ENCODE measurements around the gene PEAK1. TPM values are rescaled to one million over a fixed set of nuclear protein-coding genes. Genes with fewer than 3 reads are reported as not detected.

The PEAK1 gene
- polyA plus RNA-seq, 1 donor (not counting 4 experiments of a cell fraction or from before 2014, with no cell fraction given), result 5.9 TPM

- Histone ChIP-seq H3K79me2 (ENCODE audit: control insufficient read depth, insufficient read depth, low read length) (no peaks in the 10 kb centered on the region), H3K4me2 (ENCODE audit: control insufficient read depth, extremely low read depth, insufficient read depth, low read depth, low read length) (no peak overlapping the region), H3K9me3 (ENCODE audit: control insufficient read depth, low read depth, low read length) (no peaks in the 10 kb centered on the region), H3K4me1 (ENCODE audit: control insufficient read depth, extremely low read depth, insufficient read depth, low read length) (no peaks in the 10 kb centered on the region), H3K9me1 (ENCODE audit: control insufficient read depth, extremely low read depth, insufficient read depth, low read length) (no peaks in the 10 kb centered on the region), H3K27ac (ENCODE audit: control insufficient read depth, insufficient read depth, low read length) (no peak overlapping the region), H4K20me1 (ENCODE audit: control insufficient read depth, extremely low read depth, insufficient read depth, low read length) (no peaks in the 10 kb centered on the region), H3K27me3 (ENCODE audit: control insufficient read depth, extremely low read depth, insufficient read depth, low read length) (no peaks in the 10 kb centered on the region), H2AFZ (ENCODE audit: control insufficient read depth, low read length) (no peak overlapping the region), H3K4me3 (ENCODE audit: control insufficient read depth in 2 of 3, extremely low read depth in 1 of 3, insufficient read depth in 2 of 3, low read depth in 1 of 3, low read length in 3 of 3) (no peak overlapping the region), H3K36me3 (ENCODE audit: control insufficient read depth in 2 of 2, extremely low read depth in 1 of 2, insufficient read depth in 2 of 2, low read length in 2 of 2) (no peaks in the 10 kb centered on the region), H3K9ac (ENCODE audit: control insufficient read depth, extremely low read depth, insufficient read depth, low read length) (no peak overlapping the region)
- FAIRE-seq (no peak), DNase-seq (ENCODE audit: low read depth, low spot score) (no peak)
- TF ChIP-seq EZH2 (IDR thresholded peaks at IDR 0.05; ENCODE audit: low read length) (no peak), CTCF (optimal IDR thresholded peaks at IDR 0.05 in 1 of 3, IDR thresholded peaks at IDR 0.05 in 1 of 3, conservative IDR thresholded peaks at IDR 0.05 in 1 of 3; ENCODE audit: extremely low read depth in 1 of 3, insufficient read depth in 2 of 3, low read length in 3 of 3) (no peak)
- dilution Hi-C loops (cut with MboI; ENCODE audit: extremely low pct_ligation_motif_present, low sequenced_read_pairs), result no loop called here
Observed at GRCh38 chr15:77140220-77140619, 279.7 kb downstream of the PEAK1 start.

GRCh38 chr15:77139312-77139711 lies 280.6 kb downstream of the PEAK1 start:
- Histone ChIP-seq H3K4me2 (ENCODE audit: control insufficient read depth, extremely low read depth, insufficient read depth, low read depth, low read length) (no peak overlapping the region), H4K20me1 (ENCODE audit: control insufficient read depth, extremely low read depth, insufficient read depth, low read length) (no peaks in the 10 kb centered on the region), H3K4me1 (ENCODE audit: control insufficient read depth, extremely low read depth, insufficient read depth, low read length) (no peaks in the 10 kb centered on the region), H3K9me3 (ENCODE audit: control insufficient read depth, low read depth, low read length) (no peaks in the 10 kb centered on the region), H3K9ac (ENCODE audit: control insufficient read depth, extremely low read depth, insufficient read depth, low read length) (no peak overlapping the region), H3K27me3 (ENCODE audit: control insufficient read depth, extremely low read depth, insufficient read depth, low read length) (no peaks in the 10 kb centered on the region), H2AFZ (ENCODE audit: control insufficient read depth, low read length) (no peak overlapping the region), H3K9me1 (ENCODE audit: control insufficient read depth, extremely low read depth, insufficient read depth, low read length) (no peaks in the 10 kb centered on the region), H3K36me3 (ENCODE audit: control insufficient read depth in 2 of 2, extremely low read depth in 1 of 2, insufficient read depth in 2 of 2, low read length in 2 of 2) (no peaks in the 10 kb centered on the region), H3K79me2 (ENCODE audit: control insufficient read depth, insufficient read depth, low read length) (no peaks in the 10 kb centered on the region), H3K27ac (ENCODE audit: control insufficient read depth, insufficient read depth, low read length) (no peak overlapping the region), H3K4me3 (ENCODE audit: control insufficient read depth in 2 of 3, extremely low read depth in 1 of 3, insufficient read depth in 2 of 3, low read depth in 1 of 3, low read length in 3 of 3) (no peak overlapping the region)
- DNase-seq (ENCODE audit: low read depth, low spot score) (no peak), FAIRE-seq (no peak)
- dilution Hi-C loops (cut with MboI; ENCODE audit: extremely low pct_ligation_motif_present, low sequenced_read_pairs), result no loop called here
- TF ChIP-seq EZH2 (IDR thresholded peaks at IDR 0.05; ENCODE audit: low read length), result no peak

- dilution Hi-C loops (cut with MboI; ENCODE audit: extremely low pct_ligation_motif_present, low sequenced_read_pairs), result no loop called here
- Histone ChIP-seq H3K27me3 (ENCODE audit: control insufficient read depth, extremely low read depth, insufficient read depth, low read length) (no peaks in the 10 kb centered on the region), H3K4me1 (ENCODE audit: control insufficient read depth, extremely low read depth, insufficient read depth, low read length) (no peaks in the 10 kb centered on the region), H3K27ac (ENCODE audit: control insufficient read depth, insufficient read depth, low read length) (no peak overlapping the region), H2AFZ (ENCODE audit: control insufficient read depth, low read length) (no peak overlapping the region), H3K4me2 (ENCODE audit: control insufficient read depth, extremely low read depth, insufficient read depth, low read depth, low read length) (no peak overlapping the region), H3K4me3 (ENCODE audit: control insufficient read depth in 2 of 3, extremely low read depth in 1 of 3, insufficient read depth in 2 of 3, low read depth in 1 of 3, low read length in 3 of 3) (no peak overlapping the region), H3K9me1 (ENCODE audit: control insufficient read depth, extremely low read depth, insufficient read depth, low read length) (no peaks in the 10 kb centered on the region), H3K36me3 (ENCODE audit: control insufficient read depth in 2 of 2, extremely low read depth in 1 of 2, insufficient read depth in 2 of 2, low read length in 2 of 2) (no peaks in the 10 kb centered on the region), H3K79me2 (ENCODE audit: control insufficient read depth, insufficient read depth, low read length) (no peaks in the 10 kb centered on the region), H3K9ac (ENCODE audit: control insufficient read depth, extremely low read depth, insufficient read depth, low read length) (no peak overlapping the region), H3K9me3 (ENCODE audit: control insufficient read depth, low read depth, low read length) (no peaks in the 10 kb centered on the region), H4K20me1 (ENCODE audit: control insufficient read depth, extremely low read depth, insufficient read depth, low read length) (no peaks in the 10 kb centered on the region)
- no peak for FAIRE-seq
- DNase-seq (ENCODE audit: low read depth, low spot score), result no peak
- no peak for TF ChIP-seq CTCF (optimal IDR thresholded peaks at IDR 0.05 in 1 of 3, IDR thresholded peaks at IDR 0.05 in 1 of 3, conservative IDR thresholded peaks at IDR 0.05 in 1 of 3; ENCODE audit: extremely low read depth in 1 of 3, insufficient read depth in 2 of 3, low read length in 3 of 3)
- no peak for TF ChIP-seq EZH2 (IDR thresholded peaks at IDR 0.05; ENCODE audit: low read length)
Observed at GRCh38 chr15:77138167-77138522, 281.8 kb downstream of the PEAK1 start.

All from keratinocyte (primary cell).